KMS-11 (cell line): ENCODE results near the gene SMAGP.

Experiments
- H2AFZ ChIP-seq: fragments of 200-600 bp; sonication (generic); 2 replicates; pipeline ENCODE4 v1.6.1; 2016; ENCODE audit warnings: antibody characterized with exemption, mixed run types, low read depth
- H3K27ac ChIP-seq: fragments of 200-600 bp; sonication (generic); 2 replicates; pipeline ENCODE4 v1.6.1; 2016; ENCODE audit warnings: mild to moderate bottlenecking, mixed run types
- H3K27me3 ChIP-seq: fragments of 200-600 bp; sonication (generic); 2 replicates; pipeline ENCODE4 v1.6.1; 2017; ENCODE audit warnings: mild to moderate bottlenecking, low read depth, mixed run types, moderate library complexity; ENCODE audit not compliant: insufficient read depth
- H3K36me3 ChIP-seq: fragments of 200-600 bp; sonication (generic); 2 replicates; pipeline ENCODE4 v1.6.1; 2017; ENCODE audit warnings: mild to moderate bottlenecking, mixed run types; ENCODE audit not compliant: insufficient read depth
- H3K4me1 ChIP-seq: fragments of 200-600 bp; sonication (generic); 2 replicates; pipeline ENCODE4 v1.6.1; 2016; ENCODE audit warnings: mild to moderate bottlenecking, low read depth, mixed run types; ENCODE audit not compliant: poor library complexity, severe bottlenecking
- H3K4me2 ChIP-seq: fragments of 200-600 bp; sonication (generic); 2 replicates; pipeline ENCODE4 v1.7.0; 2016; ENCODE audit warnings: mild to moderate bottlenecking, mixed run types
- H3K4me3 ChIP-seq: fragments of 200-600 bp; sonication (generic); IDR thresholded peaks from 2 replicates; pipeline ENCODE4 v1.6.1; 2017; ENCODE audit warnings: low read depth, low read length, mixed read lengths; ENCODE audit not compliant: insufficient read depth
- H3K79me2 ChIP-seq: fragments of 200-600 bp; sonication (generic); 2 replicates; pipeline ENCODE4 v1.6.1; 2016; ENCODE audit warnings: low read depth, mixed run types; ENCODE audit not compliant: insufficient read depth
- H3K9ac ChIP-seq: fragments of 200-600 bp; sonication (generic); 2 replicates; pipeline ENCODE4 v1.6.1; 2016; ENCODE audit warnings: mild to moderate bottlenecking, mixed run types
- H4K20me1 ChIP-seq: fragments of 200-600 bp; sonication (generic); 2 replicates; pipeline ENCODE4 v1.6.1; 2016; ENCODE audit warnings: mild to moderate bottlenecking, mixed run types; ENCODE audit not compliant: insufficient read depth
- TF ChIP-seq, protein P1 (sequence below): fragments of 200-600 bp; sonication (generic); conservative IDR thresholded peaks from 2 replicates; pipeline ENCODE4 v1.6.1; 2017; ENCODE audit warnings: low read depth, mild to moderate bottlenecking, antibody characterized with exemption, low read length, moderate library complexity, mixed read lengths

SMAGP gene

DNA sequence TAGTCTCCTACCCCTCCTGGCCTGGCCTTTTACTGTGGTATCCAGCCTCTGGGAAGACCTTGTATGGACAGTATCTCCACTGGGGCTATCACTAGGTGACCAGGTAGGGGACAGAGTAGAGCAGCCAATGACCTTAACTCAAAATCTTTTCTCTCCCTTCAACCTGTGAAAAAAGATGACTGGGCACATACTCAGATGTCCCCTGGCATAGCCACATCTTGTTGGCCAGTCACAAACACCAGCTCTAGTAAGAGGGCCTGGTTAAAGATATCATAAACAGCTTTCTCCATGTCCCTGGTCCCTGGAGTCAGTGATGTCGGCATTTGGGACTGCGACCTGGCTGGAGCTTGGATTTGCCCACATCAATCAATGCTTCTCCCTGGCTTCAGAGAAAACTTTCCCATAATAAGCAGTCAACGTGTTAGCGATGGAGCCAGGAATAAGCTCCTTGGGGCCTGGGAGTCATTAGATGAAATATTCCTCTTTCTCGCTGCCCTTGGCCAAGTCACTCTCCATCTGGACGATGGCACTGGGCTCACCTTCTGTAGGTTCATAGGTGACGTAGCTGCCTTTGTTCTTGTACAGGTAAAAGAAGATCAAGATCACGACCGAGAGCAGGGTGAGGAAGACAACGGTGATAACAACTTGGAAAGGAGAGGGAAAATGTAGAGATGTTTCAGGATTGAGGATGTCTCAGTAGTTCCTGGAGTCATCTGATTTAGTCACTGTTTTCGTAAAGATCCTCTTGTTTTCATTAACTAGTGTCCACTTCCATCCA lies 24.6 kb downstream of the SMAGP start:
- TF ChIP-seq, protein P1, sequence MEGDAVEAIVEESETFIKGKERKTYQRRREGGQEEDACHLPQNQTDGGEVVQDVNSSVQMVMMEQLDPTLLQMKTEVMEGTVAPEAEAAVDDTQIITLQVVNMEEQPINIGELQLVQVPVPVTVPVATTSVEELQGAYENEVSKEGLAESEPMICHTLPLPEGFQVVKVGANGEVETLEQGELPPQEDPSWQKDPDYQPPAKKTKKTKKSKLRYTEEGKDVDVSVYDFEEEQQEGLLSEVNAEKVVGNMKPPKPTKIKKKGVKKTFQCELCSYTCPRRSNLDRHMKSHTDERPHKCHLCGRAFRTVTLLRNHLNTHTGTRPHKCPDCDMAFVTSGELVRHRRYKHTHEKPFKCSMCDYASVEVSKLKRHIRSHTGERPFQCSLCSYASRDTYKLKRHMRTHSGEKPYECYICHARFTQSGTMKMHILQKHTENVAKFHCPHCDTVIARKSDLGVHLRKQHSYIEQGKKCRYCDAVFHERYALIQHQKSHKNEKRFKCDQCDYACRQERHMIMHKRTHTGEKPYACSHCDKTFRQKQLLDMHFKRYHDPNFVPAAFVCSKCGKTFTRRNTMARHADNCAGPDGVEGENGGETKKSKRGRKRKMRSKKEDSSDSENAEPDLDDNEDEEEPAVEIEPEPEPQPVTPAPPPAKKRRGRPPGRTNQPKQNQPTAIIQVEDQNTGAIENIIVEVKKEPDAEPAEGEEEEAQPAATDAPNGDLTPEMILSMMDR = no peak
- Histone ChIP-seq H3K4me1 (peaks cover 4% of the 10 kb centered on the region), H3K9ac (no peak overlapping the region), H3K79me2 (no peaks in the 10 kb centered on the region; the same call in 1 of the 2 replicates), H4K20me1 (no peaks in the 10 kb centered on the region), H3K27me3 (no peaks in the 10 kb centered on the region), H3K4me3 (no peak overlapping the region), H2AFZ (no peak overlapping the region), H3K27ac (no peak overlapping the region), H3K36me3 (peaks cover 7% of the 10 kb centered on the region; the same call in 1 of the 2 replicates), H3K4me2 (no peak overlapping the region)

DNA sequence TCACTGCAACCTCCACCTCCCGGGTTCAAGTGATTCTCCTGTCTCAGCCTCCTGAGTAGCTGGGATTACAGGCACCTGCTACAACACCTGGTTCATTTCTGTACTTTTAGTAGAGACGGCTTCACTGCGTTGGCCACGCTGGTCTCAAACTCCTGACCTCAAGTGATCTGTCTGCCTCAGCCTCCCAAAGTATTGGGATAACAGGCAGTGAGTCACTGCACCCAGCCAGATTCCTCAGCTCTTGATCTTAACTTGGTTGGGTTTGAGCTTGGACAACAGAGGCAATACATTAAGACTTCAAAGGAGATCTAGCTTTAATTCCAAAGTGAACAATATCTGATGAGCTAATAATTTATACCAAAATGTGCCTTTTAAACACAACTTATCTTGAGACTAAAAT lies 25.9 kb downstream of the SMAGP start:
- Histone ChIP-seq H2AFZ (no peak overlapping the region), H3K4me1 (peaks cover 14% of the 10 kb centered on the region), H3K4me2 (no peak overlapping the region), H4K20me1 (no peaks in the 10 kb centered on the region), H3K27me3 (no peaks in the 10 kb centered on the region), H3K79me2 (peaks cover 14% of the 10 kb centered on the region), H3K9ac (no peak overlapping the region), H3K4me3 (no peak overlapping the region), H3K36me3 (peaks cover 7% of the 10 kb centered on the region; the same call in 1 of the 2 replicates), H3K27ac (no peak overlapping the region)
- TF ChIP-seq, protein P1 = no peak

DNA sequence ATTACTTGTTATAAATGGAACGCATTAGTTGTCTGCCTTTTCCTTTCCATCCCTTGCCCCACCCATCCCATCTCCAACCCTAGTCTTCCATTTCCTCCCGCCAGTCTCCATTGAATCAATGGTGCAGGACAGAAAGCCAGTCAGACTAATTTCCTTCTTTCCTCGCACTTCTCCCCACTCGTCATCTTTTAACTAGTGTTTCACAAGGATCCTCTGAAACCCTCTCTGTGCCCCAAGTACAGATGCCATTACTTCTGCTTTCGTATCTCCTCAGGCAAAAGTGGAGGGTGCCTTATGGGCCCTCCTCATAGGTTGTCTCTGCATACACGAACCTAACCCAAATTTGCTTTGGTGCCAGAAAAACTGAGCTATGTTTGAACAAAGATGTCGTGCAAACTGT lies 27.3 kb downstream of the SMAGP start:
- no peak overlapping the region for H3K27ac ChIP-seq
- H3K4me1 ChIP-seq = peaks cover 17% of the 10 kb centered on the region
- H3K36me3 ChIP-seq = peaks cover 7% of the 10 kb centered on the region; the same call in 1 of the 2 replicates
- no peak overlapping the region for H3K4me3 ChIP-seq
- H3K4me2 ChIP-seq = no peak overlapping the region
- peaks cover 16% of the 10 kb centered on the region for H3K79me2 ChIP-seq
- H3K27me3 ChIP-seq = no peaks in the 10 kb centered on the region
- H4K20me1 ChIP-seq = no peaks in the 10 kb centered on the region
- no peak overlapping the region for H2AFZ ChIP-seq
- TF ChIP-seq, protein P1 = no peak
- H3K9ac ChIP-seq = no peak overlapping the region

DNA sequence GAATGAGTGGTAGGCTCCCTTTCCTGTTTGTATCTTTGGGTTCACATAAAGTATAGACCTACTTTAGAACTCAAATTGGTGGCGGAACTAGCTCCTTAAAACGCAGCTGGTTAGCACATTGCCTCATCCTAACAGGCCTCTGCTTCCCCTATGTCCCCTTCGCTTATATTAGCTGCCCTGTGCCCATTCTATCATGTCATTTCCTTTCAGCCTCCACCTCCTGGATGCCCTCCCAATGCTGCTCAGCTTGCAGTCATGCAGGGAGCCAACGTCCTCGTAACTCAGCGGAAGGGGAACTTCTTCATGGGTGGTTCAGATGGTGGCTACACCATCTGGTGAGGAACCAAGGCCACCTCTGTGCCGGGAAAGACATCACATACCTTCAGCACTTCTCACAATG lies 28.1 kb downstream of the SMAGP start:
- H3K36me3 ChIP-seq = peaks cover 7% of the 10 kb centered on the region; the same call in 1 of the 2 replicates
- no peak overlapping the region for H2AFZ ChIP-seq
- H3K4me1 ChIP-seq = peaks cover 19% of the 10 kb centered on the region
- H3K4me3 ChIP-seq = no peak overlapping the region
- H3K9ac ChIP-seq = no peak overlapping the region
- H4K20me1 ChIP-seq = no peaks in the 10 kb centered on the region
- H3K27me3 ChIP-seq = no peaks in the 10 kb centered on the region
- H3K79me2 ChIP-seq = peaks cover 16% of the 10 kb centered on the region
- no peak overlapping the region for H3K27ac ChIP-seq
- TF ChIP-seq, protein P1 = no peak
- H3K4me2 ChIP-seq = no peak overlapping the region
